Stimulated activated CD8-positive, alpha-beta memory T cell treated with anti-CD3 and anti-CD28 coated beads, Interleukin-12 subunit alpha, Interleukin-12 subunit beta, amount 100 ng/mL, for 24 hours (primary cell): ENCODE measurements around the gene SYCP3.
"Not testable (repeated sequence)": the region's sequence is repeated elsewhere in the genome, so short reads cannot be mapped to it uniquely, and the experiment has no call there.

ENCODE experiments used
- DNase-seq: peaks from one replicate; pipeline ENCODE4 v3.0.0-alpha.2; 2020; ENCODE audit errors: extremely low read depth

The SYCP3 gene

DNA sequence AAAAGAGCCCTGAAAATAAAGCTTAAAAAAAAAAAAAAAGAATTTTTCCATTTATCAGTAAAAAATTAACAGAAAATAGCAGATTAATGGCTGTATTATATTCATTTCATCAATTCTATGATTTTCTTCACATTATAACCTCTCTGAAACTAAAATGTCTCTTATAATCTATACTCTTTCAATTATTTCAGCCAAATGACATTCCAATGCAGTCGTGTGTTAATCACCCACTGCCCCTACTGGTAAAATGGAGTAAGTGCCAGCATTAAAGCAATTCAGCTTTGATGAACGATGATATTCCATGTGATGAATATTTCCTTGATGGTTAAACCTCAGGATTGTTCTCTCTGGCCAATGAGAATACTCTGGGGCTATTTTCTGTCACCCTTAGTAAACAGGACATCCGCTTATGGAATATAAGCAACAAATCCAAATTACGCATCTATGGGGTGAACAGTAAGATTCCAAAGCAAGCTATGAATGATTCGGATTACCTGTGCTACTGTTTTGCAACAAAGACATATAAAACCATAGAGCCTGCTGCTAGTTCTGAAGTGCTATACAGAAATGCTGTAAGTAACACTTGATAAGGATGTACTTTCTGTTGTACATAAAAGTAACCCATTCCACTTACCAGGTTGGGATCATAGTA lies 20.3 kb upstream of the SYCP3 start:
- DNase-seq = no peak

DNA sequence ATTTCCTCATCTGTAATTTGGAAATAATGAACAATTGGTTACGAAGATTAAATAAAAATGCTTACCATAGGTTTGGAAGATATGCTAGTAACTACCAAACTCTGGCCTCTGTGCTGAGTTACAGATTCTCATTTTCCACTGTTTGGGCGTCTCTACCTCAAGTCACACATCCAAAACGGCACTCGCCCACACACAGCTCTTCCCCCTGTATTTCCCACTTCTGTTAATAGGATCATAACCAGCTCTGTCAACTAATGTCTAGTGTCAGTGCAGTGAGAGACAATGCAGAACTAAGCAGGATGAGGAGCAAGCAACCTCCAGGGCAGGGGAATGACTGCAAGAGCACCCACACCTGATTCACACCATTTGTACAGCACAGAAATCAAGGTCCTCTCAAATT lies 10.9 kb upstream of the SYCP3 start:
- no peak for DNase-seq

DNA sequence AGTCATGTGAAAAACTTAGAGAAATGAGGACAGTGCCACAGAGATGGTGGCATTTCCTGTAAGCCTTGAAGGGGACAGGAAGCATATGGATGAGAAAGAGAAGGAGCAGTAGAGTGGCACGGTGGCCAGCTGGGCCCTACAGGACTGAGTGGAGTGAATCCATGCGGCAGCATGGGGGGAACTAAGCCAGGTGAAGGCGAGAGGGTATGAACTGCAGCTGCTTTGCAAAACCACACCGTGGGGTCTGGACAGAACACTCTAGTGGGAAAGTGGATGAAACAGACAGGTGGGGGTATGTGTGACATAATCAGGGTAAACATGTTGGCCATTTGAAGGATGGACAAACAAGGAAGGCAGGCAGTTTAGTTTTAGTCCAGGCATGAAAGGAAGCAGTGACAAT lies 10.4 kb upstream of the SYCP3 start:
- DNase-seq = no peak

DNA sequence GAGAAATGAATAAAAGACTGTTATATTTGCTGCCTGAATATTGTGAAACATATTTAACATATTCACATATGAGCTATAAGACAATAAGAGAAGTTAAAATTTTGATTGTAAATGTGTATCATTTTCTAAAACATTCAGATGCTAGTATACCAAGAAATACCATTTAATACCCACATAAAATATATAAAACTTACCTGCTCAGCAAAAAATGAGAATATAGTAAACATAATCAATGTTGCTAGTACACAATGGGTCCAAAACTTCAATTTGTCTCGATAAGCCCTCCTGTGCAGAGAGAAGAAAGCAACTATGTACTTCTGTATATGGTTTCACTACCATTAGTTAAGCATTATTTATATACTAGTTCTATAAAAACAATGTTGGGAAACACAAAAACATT lies 9.6 kb upstream of the SYCP3 start:
- DNase-seq = no peak

DNA sequence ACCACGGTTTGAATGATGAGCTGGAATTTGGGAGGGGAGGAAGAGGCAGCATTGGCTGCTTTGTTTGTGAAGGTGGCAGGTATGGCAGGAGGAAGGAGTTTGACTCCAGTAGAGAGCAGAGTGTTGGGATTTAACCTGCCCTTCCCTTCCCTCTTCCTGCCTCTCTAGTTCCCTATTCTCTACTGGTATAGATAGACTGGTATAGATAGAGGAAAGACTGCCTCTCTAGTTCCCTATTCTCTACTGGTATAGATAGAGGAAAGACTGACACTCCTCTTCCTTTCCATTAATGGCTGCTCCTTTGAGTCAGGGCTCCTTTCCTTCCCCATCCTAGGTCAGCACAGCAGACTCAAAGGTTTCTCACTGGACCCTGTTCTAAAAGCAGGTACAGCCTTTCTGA lies 8.4 kb upstream of the SYCP3 start:
- no peak for DNase-seq

DNA sequence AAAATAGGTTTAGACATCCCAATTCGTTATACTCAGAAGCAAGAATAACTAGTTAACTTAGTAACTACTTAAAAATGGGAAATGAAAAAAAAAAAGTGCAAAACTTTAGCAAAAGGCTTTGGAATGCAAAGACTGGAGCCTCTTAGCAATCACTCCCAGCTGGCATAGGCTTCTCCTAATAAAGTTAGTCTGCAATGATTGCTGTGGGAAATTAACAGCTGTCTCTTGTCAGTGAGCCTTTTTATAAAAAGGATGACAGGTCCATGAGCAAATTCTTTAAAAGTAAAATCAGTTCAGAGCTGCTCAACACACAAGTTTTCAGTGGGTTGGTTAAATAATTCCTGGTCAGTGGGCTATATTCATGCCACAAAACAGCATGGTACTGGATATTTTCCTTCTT lies 7.4 kb upstream of the SYCP3 start:
- DNase-seq = no peak

DNA sequence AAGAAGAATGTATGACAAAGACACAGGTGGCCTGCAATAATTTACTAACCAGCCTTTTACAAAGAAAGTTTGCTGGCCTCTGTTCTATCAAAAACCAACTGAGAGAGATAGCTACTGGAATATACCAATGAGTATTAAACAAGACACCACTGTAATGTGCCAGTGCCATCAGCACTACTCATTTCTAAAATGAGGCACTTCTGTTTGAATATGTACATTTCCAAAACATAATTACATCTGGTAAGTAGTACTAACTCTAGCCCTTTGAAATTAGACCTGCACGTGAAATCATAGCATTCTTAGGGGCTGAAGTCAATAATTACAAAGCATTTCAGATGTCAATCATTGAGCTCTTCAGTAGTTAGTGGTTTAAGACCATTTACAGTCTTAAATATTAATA lies 6.9 kb upstream of the SYCP3 start:
- DNase-seq = no peak

DNA sequence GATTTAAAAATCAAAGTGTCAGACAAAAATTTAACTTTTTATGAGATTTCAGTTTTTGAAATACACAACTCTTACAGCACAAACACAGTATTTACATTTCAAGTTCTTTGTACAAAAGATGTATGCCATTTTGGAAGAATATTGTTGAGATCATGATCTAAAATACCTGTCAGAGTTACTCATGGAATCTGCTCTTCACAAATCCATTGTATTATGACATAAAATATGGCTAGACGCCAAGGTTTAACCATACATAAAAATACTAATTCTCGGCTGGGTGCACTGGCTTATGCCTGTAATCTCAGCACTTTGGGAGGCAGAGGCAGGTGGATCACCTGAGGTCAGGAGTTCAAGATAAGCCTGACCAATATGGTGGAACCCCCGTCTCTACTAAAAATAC lies 6.2 kb upstream of the SYCP3 start:
- DNase-seq = no peak

DNA sequence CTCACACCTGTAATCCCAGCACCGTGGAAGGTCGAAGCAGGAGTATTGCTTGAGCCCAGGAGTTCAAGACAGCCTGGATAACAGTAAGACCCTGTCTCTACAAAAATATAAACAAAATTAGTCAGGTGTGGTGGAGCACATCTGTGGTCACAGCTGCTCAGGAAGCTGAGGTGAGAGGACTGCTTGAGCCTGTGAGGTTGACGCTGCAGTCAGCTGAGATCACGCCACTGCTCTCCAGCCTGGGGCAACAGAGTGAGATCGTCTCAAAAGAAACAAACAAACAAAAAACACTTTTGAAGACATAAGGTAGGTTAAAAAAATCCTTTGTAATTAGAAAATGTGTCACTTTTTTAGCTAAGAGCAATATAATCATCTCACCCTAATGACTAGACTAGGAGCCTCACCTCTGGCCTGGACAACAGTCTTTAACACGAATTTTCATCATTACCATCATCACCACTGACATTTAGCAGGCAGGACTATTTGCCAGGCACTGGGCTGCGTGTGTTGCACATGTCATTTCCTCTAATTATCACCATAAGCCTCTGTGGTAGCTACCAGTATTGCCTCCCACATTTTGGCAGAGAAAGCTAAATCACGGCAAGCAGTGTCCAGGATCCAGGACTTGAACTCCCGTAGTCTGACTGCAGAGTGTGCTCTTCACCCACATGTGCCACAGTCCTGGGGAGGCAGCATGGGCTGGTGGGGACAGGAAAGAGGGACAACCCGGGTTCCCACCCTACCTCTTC lies 4.6 kb upstream of the SYCP3 start:
- DNase-seq = no peak

DNA sequence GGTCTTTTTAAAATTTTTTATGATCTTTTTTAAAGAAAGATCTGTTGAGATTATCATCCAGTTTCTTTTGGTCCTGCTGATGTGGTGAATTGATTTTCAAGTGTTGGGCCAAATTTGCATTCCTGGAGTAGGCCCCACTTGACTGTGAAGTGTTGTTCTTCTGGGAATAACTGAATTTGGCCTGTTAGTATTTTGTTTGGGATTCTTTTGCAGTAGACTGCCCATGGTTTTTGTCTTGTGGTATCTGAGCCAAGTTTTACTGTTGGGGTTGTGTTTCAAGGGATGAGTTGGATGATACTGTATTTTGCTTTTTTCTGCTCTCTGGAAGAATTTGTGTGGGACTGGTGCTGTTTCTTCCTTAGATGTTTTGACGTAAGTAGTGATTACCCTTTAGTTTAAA lies 4.0 kb upstream of the SYCP3 start:
- no peak for DNase-seq

DNA sequence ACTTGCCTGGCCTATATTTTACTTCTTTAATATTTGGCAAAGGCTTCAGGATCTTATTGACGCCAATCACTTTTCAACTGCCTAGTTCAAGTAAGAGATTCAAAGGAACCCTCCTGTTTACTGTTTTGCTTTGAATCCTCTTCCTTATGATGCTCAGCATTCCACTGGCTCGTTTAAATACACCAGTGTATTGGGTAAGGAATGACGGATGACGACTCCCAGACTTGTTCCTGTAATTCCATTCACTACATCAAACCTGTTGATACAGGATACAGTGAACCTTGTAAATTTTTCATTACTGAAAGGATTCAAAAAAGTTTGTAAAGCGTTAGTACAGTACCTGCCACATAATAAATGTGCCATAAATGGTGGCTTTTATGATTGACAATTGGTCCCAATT lies 1.7 kb upstream of the SYCP3 start:
- DNase-seq = no peak

DNA sequence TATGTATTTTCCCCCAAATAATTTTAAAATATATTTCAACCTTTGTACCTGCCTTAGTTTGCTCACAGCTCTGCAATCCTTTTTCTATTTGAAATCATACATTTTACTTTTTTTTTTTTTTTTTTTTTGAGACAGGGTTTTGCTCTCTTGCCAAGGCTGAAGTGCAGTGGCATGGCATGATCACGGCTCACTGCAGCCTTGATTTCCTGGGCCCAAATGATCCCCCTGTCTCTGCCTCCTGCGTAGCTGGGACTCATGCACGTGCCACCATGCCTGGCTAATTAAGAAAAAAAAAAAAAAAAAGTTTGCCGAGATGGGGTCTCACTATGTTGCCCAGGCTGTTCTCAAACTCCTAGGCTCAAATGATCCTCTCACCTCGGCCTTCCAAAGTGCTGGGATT lies 1.3 kb upstream of the SYCP3 start:
- DNase-seq = no peak

DNA sequence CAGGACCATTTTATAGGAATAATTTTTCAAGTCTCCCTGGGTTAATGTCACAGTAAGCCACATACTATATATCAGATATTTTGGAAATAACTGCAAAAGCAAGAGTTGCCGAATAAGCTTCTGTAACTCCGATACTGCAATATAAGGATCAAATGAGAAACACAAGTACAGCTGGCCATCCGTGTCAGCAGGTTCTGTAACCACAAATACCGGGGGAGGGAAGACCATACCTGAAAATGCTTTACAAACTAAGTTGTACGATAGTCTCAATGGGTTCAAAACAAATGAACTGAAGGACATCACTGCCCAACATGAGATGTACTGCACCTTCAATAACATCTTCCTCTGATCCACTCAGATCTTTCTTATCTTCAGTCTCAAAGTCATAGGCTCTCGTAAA lies 1.8 kb downstream of the SYCP3 start:
- no peak for DNase-seq

DNA sequence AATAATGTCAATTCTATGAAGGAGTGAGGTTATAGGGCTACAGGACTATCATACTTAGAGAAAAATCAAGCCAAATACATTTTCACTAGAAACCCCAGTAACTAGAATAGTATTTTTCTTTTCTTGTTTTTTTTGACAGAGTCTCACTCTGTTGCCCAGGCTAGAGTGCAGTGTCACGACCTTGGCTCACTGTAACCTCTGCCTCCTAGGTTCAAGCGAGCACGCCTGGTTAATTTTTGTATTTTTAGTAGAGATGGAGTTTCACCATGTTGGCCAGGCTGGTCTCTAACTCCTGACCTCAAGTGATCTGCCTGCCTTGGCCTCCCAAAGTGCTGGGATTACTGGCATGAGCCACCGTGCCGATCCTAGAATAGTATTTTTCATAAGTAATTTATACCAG lies 4.8 kb downstream of the SYCP3 start:
- DNase-seq = not testable (repeated sequence)

DNA sequence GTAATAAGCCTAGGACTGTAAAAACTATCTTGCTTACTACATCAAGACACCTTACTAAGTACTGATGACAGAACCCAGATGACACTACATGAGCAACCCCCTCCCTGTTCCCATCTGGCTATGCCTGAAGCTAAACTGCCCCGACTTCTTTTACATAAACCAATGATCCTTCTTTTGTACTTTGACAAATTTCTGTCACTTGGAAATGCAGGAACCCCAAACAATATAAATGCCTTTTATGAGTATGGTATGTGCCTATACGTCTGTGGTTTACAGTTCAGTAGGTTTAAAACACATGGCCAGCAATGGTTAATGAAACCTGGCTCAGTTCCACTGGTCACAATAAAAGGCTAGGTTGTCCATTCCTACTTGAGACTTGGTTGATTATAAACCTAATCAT lies 6.1 kb downstream of the SYCP3 start:
- DNase-seq = no peak

DNA sequence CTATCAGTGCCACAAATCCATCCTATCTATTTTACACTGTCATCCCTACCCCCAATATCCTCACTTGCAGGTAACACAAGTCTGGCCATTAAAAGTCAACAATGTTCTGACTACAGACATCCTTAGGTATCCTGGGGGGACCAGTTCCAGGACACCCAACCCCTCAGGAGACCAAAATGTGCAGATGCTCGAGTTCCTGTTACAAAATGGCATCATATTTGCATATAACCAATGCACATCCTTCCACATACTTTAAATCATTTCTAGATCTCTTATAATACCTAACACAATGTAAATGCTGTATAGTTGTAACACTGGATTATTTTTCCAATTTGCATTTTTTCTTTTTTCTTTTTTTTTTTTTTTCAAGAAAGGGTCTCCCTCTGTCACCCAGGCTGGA lies 6.9 kb downstream of the SYCP3 start:
- DNase-seq = no peak

DNA sequence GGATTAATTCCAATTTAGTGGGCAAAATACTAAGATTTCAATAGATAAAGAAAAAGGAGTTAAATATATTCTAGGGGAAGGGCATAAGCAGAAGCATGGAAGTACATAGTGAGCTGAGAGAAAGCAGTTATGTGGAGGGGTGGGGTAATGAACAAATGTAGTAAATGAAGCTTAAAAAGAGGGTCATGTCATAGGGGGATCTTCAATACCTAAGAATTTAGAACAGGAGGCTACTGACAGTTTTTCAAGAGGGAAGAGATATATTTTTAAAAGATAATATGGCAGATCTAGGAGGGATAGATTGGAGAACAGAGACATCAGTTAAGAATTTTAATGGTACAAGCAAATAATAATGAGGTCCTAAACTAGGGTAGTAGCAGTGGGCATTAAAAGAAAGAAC lies 9.4 kb downstream of the SYCP3 start:
- DNase-seq = no peak

DNA sequence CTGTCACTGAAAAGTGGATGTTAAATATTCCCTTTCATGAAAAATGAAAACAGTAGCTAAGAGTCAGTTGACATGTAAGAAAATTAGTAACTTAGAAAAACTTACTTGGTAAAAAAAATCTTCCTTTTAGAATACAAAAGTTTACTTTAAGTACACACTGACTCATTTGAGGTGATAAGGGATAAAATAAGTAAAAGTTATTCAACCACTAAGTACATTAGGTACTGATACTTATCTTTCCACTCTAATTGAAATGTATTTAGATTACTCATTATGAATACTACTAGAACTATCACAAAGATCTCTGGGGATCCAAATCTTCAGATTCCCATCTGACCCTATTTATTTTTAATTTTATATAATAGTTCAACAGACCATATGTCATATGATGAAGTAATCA lies 12.2 kb downstream of the SYCP3 start:
- no peak for DNase-seq

DNA sequence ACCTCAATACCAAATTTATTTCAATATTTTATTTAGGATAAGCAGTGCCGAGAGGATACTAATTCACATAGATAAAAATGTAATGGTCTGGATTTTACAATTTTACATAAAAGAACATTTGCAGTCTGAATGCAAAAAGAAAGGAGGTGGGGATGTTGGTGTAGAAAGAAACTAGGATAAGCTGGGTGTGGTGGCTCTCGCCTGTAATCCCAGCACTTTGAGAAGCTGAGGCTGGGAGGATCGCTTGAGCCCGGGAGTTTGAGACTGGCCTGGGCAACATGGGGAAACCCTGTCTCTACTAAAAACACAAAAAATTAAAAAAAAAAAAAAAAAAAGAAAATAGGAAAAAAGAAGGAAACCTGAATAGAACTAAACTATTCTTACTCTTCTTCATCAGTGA lies 16.9 kb downstream of the SYCP3 start:
- DNase-seq = no peak

DNA sequence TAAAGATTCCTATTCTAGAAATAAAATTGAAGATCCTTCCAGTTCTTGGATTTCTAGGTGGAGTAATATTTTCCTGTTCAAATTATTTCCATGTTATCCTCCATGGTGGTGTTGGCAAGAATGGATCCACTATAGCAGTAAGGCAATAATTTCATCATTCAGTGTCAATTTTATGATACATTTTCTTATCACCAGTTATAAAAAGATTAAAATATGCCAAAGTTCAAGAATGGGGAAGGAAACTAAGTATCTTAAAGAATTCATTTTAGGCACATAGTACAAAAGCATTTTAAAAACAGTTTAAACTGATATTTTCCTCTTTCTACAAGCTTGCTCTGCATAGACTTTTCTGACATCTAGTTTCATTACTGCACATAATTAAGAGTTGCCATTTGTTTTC lies 19.1 kb downstream of the SYCP3 start:
- no peak for DNase-seq

DNA sequence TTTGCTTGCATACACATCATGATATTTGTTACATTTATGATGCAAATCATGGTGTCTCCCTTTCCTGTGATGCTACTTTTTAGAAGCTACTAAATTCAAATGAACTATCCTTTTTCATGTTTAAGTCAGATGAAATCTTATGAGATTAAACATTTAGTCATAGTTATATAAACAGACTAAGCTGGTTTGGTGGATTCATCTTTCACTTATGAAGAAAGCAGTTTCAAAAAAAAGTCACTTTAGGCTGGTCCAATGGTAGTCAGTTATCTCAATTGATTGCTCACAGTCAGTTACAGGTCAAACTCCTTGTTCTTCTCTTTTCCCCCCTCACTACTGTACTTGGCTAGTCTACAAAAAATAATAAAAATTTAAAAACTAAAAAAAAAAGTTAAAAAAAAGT lies 19.7 kb downstream of the SYCP3 start:
- DNase-seq = no peak

DNA sequence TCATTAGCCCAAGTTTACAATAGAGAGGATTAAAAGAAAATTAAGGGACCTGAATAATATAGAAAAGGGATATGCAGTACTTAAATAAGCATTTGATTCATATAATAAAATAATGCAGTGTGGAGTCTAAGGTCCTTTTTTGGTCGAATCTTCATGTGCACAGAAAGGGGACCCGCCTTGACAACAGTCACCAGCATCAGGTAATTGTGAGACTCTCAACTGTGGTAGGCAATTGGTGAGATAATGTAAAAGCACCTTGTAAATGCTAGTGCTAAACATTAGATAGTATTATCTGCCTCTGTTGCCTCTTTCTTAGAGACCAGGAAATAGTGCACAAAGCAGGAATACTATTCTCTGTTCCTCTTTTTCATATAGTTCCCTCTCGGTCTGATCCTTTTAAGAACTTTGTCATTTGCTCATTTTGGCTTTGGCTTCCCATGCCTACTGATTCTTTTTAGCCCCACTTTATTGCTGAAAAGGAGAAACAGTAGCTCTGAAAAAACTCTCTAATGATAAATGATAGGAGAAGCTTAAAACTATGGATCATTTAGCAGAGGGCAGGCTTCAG lies 24.3 kb downstream of the SYCP3 start:
- DNase-seq = no peak

DNA sequence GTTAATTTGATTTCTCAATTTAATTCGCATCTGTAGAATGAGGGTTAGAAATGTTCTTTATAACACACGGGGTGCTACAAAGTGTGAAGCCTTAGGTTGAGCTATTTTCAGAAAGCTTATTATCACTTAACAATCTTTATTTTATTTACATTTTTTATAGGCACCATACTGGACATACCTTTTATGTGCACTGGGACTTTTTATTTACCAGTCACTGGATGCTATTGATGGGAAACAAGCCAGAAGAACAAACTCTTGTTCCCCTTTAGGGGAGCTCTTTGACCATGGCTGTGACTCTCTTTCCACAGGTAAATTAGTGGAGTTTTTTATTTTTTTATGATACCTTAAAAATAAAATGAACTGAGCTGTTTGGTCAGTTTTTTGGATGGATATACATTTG lies 25.3 kb downstream of the SYCP3 start:
- no peak for DNase-seq
